Measurements from ENCODE around the gene CNTRL.
"Not testable (repeated sequence)": the region's sequence is repeated elsewhere in the genome, so short reads cannot be mapped to it uniquely, and the experiment has no call there.

CNTRL gene

DNA sequence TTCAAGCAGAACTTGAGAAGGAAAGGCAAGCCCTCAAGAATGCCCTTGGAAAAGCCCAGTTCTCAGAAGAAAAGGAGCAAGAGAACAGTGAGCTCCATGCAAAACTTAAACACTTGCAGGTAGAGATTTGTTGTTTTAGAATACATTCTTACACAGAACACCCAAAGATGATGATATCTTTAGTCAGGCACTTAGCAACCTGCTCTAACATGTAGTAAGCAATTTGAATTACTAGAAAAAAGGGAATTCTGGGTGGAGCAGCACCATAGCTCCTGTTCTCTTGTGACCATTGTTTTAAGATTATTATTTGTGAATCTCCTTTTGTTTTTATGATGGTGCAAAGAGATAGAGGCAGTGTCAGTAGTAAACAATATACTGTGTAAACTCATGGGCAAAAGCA is 63.8 kb downstream of the CNTRL start:
- DNase-seq = no peak

DNA sequence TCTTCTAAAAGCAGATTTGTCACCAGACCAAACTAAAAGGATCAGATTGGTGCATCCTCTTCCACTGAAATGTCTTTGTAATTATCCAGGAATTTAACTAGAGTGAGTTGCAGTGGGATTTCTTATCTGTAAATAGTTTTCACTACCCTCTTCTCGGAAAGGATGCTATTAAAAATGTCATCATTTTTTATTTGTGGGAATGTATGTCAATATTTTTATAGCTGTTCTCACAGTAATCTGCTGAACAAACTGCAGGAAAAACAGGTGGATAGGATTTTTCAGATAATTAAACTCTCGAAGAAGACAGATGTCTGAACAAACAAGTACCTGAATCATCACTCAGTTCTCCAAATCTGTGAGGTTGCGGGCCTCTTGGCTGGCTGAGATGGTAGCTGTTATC is 64.2 kb downstream of the CNTRL start:
- no peak for DNase-seq

DNA sequence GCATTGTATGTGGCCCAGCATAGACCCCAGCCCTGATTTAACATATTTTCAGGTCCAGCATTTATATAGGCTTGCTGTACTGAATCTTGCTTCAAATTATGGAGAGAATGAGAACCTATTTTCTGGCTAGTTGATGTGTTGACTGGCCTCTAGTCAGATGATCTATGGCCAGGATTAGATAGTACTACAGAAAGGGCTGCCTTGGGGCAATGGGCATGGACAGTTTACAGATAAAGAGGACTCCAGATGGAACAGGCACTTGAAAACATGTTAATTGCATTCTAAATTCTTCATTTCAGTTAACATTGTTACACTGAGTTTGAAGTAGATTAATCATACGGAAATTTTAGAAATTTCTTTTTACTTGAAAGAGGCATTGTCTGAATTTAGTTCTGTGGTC is 65.4 kb downstream of the CNTRL start:
- no peak for DNase-seq

DNA sequence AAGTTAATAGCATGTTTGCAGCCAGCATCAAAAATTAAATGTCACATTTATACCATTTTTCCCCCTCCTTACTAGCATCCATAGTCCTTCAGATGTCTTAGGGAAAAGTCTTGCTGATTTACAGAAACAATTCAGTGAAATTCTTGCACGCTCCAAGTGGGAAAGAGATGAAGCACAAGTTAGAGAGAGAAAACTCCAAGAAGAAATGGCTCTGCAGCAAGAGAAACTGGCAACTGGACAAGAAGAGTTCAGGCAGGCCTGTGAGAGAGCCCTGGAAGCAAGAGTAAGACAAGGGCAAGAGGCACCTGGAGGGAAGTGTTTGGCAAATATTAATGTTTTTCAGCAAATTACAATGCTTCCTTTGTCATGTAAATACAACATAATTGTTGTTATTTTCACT is 66.6 kb downstream of the CNTRL start:
- no peak for DNase-seq

DNA sequence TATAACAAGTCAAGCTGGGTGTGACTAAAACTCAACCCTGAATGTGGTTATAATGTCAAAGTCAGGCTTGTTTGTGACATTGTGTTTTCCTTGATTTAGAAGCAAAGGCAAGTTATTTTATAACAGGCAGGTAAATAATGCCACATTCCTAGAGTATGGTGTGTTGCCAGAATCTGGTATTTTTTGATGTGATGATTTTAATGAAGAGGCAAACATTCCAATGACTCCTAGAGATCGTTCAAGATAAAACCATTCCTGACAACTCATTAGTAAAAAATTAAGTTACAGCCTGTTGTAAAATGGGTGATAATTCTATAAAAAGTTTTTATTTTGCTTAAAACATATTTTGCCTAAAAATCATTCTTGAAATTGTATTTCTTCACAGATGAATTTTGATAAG is 67.0 kb downstream of the CNTRL start:
- no peak for DNase-seq

DNA sequence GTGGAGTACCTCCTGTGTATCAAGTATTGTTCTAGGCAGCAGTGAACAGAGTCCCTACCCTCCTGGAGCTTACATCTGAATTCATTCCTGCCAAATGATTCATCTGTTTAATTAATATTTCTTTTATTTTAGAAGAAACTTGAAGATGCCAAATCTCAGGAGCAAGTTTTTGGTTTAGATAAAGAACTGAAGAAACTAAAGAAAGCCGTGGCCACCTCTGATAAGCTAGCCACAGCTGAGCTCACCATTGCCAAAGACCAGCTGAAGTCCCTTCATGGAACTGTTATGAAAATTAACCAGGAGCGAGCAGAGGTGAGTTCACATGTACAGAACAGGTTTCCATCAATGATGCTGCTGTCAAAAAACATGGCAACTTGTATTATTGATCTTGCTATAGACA is 69.0 kb downstream of the CNTRL start:
- DNase-seq = no peak

DNA sequence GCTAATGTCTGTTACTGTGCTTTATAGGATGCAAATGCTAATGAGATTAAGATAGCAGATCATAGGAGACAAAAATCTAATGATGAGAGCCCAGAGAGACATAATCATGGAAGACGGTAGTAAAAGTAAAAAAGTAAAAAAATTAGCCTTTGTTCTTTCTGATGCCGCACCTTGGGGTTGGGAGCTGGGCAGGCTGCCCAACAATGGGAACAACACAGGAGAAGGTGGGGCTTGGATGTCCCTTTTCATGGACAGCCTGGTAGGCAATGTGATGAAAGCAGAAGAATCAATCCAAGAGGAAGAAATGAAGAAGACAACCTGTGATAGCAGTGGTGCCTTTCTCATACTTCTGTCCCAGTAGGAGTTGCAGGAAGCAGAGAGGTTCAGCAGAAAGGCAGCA is 69.7 kb downstream of the CNTRL start:
- DNase-seq = no peak

DNA sequence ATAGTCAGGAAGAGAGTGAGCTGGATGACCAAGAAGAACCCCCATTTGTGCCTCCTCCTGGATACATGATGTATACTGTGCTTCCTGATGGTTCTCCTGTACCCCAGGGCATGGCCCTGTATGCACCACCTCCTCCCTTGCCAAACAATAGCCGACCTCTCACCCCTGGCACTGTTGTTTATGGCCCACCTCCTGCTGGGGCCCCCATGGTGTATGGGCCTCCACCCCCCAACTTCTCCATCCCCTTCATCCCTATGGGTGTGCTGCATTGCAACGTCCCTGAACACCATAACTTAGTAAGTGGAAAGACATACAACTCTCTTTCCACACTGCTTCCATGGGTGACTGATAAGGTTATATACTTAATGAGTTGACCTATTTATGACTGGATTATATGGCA is 75.4 kb downstream of the CNTRL start:
- no peak for DNase-seq

DNA sequence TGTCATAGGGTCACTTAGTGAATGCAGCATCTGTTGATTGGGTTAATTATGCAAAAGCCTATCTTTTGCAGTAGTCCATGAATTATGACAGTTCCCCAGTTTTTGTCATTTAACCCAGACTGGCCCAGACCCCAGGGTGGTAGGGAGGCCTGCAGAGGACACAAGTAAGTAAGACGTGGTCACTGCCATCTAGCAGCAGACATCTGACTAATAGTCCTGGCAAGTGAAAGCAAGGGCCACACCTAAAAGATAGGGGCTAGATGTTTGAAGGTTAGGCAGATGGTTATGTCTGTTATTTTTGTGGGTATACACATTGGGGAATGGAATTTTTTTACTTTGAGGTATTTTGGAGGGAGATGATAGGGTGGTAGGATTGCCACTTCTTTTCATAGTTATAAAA is 78.9 kb downstream of the CNTRL start:
- no peak for DNase-seq

DNA sequence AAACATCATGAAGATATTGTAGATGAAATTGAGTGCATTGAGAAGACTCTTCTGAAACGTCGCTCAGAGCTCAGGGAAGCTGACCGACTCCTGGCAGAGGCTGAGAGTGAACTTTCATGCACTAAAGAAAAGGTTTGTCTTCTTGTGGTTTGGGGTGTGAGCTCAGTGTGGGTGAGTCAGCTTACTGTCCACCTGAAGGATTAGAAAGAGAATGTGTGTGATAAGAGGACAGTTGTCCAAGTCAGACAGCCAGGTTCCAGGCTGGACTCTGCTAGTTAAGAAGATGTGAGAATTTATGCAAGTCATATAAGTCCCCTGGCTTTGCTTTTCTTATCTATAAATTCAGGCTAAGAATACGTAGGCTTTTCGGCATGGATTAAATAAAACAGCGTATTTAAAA is 80.0 kb downstream of the CNTRL start:
- DNase-seq = no peak

DNA sequence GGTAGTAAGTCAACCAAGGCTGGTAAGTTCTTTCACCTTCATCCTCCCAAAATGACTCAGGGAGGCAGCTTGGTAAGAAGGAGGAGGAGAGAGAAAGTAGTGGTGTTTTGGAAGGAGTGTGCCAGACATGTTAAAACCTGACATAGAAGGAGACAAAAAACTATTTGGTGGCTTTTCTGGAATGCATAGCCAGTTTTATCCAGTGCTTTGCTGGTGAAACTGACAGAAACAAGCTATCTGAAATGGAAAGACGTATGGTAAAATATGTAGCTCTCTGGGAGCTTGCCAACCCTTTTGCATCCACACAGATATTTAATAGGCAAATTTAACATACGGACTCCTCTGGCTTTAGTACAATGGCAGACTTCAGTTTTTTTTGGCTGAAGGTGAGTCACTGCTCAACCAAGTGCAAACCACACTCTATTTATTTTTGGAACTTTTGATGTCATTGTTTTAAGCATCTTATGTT is 81.5 kb downstream of the CNTRL start:
- peak in 1 of 2 experiments; percentile 15 for DNase-seq

DNA sequence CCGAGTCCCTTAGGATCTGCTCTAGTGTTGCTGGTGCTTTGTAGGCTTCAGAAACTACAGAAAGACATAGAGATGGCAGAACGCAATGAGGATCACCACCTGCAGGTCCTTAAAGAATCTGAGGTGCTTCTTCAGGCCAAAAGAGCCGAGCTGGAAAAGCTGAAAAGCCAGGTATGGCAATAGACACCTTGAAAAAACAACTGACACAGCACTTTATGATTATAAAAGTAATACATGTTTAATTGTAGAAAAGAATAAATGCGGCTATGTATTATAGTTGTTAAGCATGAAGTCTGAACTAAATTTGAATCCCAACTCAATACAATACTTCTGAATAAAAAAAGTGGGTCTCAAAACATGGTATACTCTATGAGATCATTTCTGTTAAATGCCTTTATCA is 83.2 kb downstream of the CNTRL start:
- DNase-seq = no peak

DNA sequence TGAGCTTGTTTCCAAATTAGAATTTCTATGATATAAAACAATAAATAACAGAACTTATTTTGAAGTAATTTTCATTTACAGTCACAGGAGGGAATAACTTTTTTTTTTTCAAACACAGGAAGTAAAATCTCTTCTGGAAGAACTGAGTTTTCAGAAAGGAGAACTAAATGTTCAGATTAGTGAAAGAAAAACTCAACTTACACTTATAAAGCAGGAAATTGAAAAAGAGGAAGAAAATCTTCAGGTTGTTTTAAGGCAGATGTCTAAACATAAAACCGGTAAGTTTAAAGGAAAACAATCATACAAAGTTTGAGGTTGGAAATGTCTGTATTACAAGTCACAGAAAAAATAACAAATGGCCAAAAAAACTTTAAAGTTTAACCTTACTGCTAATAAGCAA is 85.3 kb downstream of the CNTRL start:
- no peak for DNase-seq

DNA sequence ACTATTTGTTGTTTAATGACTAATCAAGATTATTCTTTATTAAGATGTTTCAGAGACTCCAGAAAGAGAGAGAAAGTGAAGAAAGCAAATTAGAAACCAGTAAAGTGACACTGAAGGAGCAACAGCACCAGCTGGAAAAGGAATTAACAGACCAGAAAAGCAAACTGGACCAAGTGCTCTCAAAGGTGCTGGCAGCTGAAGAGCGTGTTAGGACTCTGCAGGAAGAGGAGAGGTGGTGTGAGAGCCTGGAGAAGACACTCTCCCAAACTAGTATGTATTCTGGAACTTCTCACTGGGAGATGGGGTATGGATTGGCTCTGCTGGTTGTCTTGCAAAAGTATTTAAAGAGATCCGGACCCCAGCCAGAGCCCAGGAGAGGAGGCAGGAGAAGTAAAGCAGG is 93.3 kb downstream of the CNTRL start:
- DNase-seq = no peak

DNA sequence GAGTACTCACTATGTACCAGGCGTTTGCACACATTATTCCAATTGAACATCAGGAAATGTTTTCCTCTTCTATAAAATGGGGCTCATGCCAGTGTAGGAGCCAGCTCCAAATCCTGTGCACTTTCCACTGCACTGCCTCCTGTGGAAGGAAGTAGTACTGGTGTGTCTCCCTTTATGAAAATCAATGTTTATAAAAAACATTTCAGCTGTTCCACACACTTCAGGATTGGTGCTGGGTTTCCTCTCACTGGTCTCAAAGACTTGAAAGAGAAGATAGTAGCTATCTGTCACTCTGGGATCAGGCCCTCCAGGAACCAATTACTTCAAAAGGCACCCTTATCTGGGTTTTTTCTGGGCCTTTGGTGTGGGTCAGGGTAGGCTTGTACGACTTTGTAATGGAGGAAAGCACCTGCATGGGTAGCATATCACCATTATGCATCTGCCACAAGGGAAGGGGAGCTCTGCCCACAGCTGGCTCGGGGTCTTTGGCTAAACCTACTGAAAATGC is 94.4 kb downstream of the CNTRL start:
- DNase-seq = no peak

DNA sequence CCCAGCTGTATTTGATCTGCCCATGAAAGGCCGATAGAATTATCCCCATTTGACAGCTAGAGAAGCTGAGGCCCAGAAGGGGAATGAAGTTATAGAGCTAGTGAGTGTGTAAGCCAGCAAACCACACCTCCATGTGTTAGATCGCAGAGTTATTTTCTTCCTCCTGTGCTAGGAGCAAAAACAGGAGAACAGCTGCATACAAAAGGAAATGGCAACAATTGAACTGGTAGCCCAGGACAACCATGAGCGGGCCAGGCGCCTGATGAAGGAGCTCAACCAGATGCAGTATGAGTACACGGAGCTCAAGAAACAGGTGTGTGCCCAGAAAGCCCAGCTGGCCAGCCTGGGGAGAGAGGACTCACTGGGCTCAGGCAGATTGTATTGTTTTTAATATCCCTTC is 96.5 kb downstream of the CNTRL start:
- no peak for DNase-seq

DNA sequence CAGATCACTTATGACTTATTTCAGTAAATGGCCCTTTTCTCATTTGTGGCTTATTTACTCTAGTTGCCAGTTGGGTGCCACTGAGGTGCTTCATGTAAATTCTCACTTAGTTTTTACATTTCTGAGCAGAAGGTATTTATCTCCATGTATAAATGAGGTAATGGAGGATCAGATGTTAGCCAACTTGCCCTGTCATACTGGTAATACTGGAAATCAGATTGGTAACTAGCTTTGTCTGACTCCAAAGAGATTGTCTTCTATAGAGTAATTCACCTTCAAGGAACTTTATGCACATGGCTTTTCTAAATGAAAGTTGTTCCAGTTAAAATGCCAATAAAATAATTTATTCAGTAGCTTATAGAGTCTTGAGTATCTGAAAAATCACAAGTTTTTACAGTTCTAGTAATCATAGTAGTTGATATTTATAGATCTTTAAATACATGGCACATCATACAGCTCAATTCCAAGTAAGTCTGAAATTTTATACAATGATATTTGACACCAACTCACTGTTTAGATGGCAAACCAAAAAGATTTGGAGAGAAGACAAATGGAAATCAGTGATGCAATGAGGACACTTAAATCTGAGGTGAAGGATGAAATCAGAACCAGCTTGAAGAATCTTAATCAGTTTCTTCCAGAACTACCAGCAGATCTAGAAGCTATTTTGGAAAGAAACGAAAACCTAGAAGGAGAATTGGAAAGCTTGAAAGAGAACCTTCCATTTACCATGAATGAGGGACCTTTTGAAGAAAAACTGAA is 98.2 kb downstream of the CNTRL start:
- DNase-seq = no peak

DNA sequence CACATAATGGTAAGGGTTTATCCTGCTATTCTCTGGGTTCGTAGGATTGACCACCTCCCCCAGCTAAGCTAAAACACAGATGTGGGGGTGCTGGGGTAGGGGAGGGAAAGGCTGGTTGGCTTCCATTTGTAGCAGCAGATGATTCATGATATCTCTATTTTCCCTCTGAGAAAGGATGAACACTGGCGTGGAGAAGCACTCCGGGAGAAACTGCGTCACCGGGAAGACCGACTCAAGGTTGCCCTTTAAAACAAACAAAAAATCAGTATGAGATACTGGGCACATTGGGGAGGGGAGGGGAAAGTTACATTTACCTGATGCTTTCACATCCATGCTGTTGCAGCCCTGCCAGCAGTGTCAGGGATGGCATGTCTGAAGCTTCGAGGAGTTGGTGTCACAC is 98.7 kb downstream of the CNTRL start:
- DNase-seq = no peak

DNA sequence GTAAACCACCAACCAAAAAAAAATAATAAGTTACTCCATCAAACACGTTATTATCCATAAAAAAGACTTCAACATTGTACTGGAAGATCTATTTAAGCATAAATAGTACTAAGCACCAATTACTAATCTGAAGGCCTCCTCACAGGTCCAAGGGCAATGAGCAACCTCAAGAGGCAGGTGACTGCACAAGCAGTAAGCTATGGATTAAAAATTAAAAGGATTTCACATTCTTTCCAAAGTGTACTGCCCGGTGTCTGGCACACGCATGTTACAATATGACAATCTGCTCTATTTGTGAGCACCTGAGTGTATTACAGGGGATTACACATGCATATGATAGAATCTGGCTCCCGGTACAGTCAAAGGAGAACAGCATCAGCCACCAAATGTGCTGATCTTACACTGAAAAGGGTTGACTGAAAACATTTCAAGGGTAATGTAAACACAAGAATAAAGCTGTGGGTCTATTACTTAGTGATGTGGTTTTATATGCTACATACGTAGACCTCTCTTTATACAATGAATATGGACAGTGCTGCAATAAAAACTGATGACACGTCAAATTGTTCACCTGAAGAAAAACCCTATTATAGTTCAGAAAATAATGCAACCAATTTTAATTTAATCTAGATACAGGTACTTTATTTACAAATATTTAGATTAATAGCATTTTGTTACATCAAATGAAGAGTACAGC is 104.1 kb downstream of the CNTRL start:
- DNase-seq = no peak

DNA sequence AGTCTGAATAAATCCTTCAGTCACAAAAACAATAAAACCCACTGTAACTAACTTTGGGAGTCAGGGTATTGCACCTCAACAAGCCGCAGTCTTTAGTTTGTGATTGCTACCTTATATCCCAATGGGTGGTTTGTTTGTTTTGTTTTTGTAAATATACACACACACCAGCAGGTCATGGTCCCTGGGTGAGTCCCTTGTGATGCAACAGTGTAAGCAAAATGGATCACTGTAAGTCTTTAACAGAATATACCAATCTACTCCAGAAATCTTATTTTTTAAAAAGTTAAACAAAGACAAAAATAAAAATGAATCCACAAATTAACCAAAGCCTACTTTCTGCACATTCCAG is 104.6 kb downstream of the CNTRL start:
- DNase-seq = not testable (repeated sequence)

DNA sequence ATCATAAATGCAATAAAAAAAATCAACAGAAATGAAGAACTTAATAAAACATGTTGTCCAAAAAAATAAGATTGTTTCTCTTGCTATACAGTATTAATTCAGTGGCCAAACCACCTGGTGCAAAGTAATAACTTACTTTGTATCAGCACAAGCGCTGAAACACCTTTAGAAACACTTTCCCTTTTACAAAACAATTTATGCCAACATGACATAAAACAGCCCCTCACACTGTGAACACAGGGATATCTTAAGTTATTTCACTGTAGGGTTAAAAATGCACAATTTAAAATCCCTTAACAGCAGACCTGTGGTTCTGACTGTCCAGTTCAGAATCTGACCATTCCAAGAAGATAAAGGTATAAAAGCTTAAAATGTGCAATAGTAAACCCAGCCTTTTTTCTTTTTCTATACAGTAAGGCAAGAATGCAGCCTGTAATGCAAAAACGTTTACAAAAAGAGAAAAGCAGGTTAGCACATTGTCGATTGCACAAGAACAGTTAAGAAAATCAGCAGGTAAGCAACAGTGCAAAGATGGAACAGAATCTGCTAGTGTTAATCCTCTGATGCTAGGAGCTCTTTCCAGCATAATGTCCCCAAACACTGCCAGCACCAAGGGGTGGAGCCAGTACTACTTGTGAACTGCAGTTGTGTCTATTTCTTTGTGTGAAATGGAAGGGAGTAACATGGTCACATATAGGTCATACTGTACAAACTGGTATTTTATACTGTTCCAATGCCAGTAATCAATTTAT is 105.4 kb downstream of the CNTRL start:
- no peak for DNase-seq

DNA sequence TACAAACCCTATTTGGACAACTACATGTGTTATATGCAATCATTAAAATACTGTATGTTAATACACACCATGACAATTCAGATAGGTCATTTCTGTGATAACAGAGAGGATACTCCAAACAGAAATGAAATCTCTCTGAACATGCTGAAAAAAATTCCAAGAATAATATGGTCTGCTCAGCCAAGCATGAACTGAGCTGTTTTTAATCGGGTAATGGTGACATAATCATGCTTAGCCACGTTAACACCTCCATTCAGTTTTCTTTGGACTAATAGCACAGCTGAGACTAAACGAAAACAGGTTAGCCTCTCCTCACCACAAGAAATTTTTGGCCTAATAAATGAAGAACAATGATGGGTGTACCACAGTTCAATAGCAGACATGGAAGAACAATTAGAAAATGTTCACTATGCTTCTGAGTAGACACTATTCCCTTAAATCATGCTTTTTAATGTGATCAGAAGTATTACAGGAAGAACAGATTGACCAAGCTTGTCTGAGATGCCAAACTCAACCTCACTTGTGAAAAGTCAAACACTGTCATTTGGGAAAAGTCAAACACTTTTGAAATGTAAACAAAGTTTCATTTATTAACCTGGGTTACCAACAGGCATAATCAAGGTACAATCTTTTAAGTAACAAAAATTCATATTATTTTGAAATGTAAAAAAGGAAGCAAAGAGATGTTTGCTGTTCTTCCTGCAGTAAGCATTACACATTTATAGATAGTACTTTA is 107.5 kb downstream of the CNTRL start:
- DNase-seq = no peak

DNA sequence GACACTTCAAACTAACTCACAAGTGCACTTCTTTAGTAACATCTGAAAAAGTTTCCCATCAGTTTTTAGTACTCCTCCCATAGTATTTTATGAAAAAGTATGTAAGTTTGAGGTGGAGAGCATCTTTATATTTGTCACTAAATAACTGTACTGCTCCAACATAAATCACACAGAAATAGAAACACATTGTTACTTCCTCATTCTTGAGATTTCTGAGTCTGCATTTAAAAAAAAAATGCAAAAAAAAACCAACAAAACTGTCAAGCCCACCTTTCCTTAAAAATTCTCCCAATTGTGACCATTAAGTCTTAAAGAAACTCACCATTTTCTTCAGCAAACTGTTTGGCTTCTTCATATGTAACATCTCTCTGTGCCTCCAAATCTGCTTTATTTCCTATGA is 108.2 kb downstream of the CNTRL start:
- DNase-seq = no peak
